Activated CD4-positive, alpha-beta T cell treated with anti-CD3 and anti-CD28 coated beads, Interleukin-2, amount 50 U/mL, for 1 hour (primary cell): ENCODE measurements around the gene CDKN2B.
"Not testable (repeated sequence)": the region's sequence is repeated elsewhere in the genome, so short reads cannot be mapped to it uniquely, and the experiment has no call there.

Experiments
- DNase-seq: peaks from one replicate; pipeline ENCODE4 v3.0.0-alpha.2; 2020

Gene CDKN2B

DNA sequence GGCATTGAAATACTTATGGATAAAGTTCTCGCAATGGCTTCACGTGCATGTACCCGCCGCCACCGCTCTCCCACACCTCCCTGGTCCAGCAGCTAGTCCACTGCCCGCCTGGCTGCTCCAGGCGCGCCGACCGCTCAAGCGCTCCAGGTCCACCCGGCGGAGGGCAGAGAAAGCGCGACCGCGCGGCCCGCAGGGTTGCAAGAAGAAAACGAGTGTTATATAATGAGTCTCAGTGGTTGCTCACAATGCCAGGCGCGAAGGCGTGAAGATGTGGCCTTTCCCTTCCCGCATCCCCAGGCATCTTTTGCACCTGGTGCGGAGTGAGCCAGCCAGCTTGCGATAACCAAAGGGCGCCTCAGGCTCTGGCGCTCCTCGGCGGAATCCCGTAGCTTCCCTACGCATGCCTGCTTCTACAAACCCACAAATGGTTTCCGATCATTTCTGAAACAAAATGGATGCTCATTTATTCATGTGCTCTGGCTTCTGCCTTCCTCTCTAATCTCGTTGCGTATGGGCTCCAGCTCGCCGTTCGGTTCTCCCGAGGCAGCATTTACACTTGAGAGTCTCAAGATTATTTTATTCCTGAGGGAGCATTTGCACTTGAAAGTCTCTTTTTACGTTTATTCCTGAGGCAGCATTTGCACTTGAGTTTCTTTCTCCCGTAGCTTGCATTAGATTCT lies 40.6 kb downstream of the CDKN2B start:
- no peak for DNase-seq

DNA sequence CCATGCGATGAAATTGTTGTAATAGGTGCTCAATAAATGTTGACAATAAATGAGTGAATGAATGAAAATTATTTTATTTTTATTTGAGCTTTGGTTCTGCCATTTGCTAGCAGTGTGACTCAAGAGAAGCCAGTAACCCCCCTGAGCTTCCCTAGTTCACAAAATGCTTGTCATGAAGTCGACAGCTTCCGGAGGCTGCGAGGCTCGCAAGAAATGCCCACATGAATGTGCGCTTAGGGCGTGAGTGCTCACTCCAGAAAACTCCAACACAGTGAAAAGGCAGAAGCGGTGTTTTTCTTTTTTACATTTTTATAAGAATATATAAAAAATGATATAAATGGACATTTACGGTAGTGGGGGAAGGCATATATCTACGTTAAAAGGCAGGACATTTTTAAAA lies 41.4 kb downstream of the CDKN2B start:
- no peak for DNase-seq

DNA sequence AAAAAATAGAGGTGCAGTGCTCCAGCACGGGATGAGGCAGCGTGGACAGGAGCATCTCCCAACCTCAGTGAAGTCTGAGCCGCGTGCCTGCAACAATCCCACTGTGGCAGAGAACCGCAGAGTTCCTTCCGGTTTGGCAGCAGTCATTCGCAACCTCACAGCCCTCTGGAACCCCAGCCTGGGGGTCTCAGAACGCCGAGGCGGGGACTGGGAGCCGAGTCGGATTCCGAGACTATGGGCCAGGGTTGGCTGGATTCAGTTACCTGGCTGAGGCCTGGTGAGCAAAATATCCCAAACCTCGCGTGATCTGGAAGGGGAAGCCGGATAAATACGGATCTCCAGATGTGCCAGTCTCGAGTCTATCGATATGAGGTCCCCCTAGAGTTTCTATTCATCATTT lies 41.9 kb downstream of the CDKN2B start:
- no peak for DNase-seq

DNA sequence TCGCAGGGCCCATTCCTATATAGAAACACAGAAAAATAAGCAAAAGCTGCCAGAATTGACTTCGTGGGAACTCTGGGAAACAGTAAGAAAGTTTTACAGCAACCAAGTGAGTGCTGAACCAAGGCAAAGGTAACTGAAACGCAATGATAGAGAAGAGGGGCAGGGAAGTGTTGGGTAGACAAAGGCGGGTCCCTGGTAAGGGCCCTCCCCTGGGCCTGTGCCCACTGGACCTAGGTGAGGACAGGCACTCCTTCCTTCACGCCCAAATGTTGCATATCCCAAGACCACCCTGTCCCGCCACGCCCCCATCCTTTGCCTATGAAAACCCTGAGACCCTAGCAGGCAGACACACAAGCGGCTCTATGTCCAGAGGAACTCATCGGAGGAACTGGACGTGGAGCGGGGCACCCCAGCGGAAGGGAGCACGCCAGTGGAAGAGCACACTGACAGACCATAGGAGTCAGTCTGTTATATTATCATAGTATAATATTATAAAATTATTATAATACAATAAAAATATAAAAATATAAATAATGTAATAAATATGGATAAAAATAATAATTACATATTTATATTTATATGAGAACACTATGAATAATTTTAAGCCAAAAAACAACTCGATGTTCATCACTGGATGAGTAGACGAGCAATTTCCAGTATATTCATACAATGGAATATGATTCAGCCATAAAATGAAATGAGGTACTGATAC lies 42.8 kb downstream of the CDKN2B start:
- DNase-seq: no peak

DNA sequence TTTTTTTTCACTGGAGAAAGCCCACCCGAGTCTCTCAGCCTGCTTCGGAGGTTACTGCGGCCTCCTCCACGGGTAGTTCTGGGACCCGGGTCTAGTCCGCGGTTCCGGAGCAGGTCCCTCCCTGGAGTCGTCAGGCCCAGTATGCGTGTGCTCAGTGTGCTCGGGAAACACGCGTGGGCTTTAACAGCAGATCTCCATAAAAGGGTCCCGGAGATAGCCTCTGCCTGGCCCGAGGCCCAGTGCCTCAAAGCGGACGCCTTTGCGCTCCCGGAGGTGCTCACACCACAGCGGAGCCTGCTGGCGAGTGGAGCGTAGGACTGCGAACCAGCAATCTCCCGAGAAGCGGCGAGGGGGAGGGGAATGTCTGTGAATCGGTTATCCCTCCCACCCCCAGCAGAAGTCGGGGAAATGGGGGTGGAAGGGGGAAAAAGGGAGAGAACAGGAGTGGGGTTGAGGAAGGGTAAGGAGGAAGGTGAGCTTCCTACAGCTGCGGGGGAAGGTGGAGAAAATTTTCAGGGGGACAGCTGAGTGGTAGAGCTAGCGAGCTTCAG lies 43.6 kb downstream of the CDKN2B start:
- DNase-seq: peak; percentile 33

DNA sequence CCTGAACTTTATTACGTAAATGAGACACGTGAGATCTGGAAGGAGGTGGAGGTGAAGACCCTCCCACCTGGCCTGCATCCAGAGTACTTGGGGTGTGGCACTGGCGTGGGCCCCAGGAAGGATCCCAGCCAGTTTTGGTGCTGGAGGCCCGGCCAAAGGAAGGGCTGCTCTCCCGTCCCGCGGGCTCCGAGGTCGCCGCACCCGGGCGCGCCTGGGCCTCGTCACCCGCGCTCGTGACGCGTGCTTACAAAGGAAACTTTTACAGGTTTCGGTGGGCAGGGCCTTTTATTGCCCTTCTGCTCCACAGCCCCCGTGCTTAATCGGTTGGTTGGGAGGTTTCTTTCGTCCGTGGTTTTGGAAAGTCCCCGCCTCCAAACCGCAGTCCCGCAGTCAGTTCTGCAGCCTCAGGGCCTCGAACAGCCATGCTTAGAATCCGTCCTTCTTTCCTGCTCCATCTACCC lies 44.1 kb downstream of the CDKN2B start:
- DNase-seq: peak; percentile 59

DNA sequence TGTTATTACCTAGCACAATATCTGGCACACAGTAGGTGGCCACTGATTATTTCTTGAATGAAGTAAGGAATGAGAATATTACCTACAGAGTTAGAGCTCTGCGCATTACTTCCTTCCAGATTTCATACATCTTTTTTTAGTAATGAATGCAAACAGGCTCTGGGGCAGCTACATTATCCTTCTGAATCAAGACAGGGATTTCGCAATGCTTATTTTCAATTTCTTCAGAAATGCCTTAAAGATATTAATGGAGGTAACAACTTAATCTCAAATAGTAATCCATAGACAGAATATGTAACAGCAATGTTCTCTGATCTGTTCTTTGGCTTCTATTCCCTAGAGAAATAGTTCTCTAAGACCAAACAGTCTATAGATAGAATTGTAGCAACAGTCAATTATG lies 47.5 kb downstream of the CDKN2B start:
- DNase-seq: no peak

DNA sequence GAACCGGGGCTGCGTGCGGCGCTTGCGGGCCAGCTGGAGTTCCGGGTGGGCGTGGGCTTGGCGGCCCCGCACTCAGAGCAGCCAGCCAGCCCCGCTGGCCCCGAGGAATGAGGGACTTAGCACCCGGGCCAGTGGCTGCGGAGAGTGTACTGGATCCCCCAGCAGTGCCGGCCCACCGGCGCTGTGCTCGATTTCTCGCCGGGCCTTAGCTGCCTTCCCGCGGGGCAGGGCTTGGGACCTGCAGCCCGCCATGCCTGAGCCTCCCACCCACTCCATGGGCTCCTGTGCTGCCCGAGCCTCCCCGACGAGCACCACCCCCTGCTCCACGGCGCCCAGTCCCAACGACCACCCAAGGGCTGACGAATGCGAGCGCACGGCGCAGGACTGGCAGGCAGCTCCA lies 49.8 kb downstream of the CDKN2B start:
- DNase-seq: not testable (repeated sequence)

DNA sequence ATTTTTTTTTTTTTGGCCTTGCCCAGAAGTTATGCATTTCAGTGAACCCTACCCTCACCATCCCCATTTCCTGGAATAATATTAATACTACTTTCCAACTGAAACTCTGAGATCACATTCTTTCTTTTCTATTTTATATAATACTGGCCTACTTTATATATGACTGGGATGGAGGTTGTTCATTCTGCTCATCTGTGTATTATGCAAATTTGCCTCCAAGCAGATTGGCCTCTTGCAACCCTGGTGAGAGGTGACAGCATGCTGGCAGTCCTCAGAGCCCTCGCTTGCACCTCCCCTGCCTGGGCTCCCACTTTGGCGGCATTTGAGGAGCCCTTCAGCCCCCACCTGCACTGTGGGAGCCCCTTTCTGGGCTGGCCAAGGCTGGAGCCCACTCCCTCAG lies 50.3 kb downstream of the CDKN2B start:
- DNase-seq: no peak
